ENCODE data around the gene ZNF581.

Gene ZNF581

DNA sequence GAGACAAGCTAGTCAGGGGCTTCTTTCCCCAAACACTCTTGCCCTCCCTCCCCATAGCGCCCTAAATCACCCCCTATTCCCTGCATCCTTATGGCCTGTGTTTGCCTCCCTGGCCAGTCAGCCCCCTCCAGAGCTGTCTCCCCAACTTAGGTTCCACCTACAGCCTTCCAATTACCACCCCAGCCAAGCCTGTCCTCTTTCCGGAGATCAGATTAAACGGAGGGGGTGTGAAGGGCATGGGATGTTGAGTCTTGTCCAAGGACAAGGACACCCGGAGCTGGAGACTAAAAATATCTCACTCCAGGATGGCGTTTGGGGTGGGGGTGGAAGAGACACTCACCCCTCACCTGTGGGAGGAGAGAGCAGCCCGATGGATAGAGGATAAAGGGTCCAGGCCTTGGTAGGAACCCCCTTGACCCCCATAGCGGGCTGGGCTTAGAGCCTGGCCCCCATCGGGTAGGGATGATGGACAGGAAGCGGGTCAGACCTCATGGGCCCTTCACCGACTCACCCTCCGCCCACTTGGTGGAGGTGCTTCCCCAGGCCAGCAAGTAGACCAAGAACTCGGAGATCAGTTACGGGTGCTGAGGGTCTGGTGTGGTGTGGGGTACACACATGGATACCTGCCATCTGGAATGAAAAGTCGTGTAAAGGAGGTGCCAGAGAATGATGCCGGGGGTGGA is 32.0 kb upstream of the ZNF581 start:
- no peak for DNase-seq (ENCODE audit: low read depth)

GRCh38 chr19:55611983-55612645 is 31.3 kb upstream of the ZNF581 start:
- no peak for DNase-seq (ENCODE audit: low read depth)

GRCh38 chr19:55613396-55613795 is 30.1 kb upstream of the ZNF581 start:
- DNase-seq (ENCODE audit: low read depth) = no peak

GRCh38 chr19:55613930-55614710 is 29.3 kb upstream of the ZNF581 start:
- no peak for DNase-seq (ENCODE audit: low read depth)

- DNase-seq (ENCODE audit: low read depth) = no peak
These were observed 28.5 kb upstream of the ZNF581 start for GRCh38 chr19:55614711-55615542.

DNA sequence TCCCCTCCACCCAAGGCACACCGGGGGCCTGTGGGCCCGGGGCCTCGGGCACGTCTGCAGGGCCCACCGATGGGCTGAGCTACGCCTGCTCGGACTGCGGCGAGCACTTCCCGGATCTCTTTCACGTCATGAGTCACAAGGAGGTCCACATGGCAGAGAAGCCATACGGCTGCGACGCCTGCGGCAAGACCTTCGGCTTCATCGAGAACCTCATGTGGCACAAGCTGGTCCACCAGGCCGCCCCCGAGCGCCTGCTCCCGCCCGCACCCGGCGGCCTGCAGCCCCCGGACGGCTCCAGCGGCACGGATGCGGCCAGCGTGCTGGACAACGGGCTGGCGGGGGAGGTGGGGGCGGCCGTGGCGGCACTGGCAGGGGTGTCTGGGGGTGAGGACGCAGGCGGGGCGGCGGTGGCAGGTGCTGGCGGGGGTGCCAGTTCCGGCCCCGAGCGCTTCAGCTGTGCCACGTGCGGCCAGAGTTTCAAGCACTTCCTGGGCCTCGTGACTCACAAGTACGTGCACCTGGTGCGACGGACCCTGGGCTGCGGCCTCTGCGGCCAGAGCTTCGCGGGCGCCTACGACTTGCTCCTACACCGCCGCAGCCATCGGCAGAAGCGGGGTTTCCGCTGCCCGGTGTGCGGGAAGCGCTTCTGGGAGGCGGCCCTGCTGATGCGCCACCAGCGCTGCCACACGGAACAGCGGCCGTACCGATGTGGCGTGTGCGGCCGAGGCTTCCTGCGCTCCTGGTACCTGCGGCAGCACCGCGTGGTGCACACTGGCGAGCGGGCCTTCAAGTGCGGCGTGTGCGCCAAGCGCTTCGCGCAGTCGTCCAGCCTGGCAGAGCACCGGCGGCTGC is 27.7 kb upstream of the ZNF581 start:
- DNase-seq (ENCODE audit: low read depth) = no peak

GRCh38 chr19:55616395-55616875 is 27.0 kb upstream of the ZNF581 start:
- no peak for DNase-seq (ENCODE audit: low read depth)

DNA sequence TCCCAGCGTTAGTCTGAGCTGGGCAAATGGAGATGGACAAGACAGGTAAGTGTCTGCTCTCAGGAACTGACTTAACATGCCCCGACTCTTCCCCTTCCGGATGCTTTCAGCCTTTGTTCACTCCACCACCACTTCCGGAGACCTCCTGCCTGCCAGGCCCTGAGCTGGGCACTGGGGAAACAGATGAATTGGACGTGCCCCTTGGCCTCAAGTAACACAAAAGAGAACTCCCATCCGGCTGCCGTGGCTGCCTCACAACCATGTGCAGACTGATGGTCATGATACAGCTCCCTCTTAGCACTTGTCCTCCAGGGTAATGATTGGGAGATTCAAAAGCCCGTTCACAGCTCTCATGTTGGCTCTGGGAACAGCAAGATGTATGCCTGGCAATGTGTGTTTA is 26.0 kb upstream of the ZNF581 start:
- DNase-seq (ENCODE audit: low read depth) = no peak

GRCh38 chr19:55618426-55618825 is 25.0 kb upstream of the ZNF581 start:
- DNase-seq (ENCODE audit: low read depth) = no peak

DNA sequence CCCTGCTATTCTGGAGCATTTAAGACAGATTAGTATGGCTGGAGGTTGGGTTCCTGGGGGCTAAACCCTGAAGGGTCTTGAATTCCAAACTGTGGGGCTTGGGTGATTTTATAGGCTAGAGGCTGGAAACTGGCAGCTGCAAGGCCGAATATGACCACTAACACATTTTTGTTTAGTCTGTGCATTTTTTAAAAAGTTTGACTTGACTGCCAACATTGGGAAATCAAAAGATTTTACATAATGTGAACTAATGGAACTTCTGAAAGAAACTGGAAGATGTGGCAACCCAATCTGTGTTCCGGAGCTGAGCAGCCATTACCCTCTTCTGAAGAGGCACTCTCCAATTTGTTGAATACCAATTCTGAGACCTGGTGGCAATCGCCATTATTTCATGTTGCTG is 24.2 kb upstream of the ZNF581 start:
- no peak for DNase-seq (ENCODE audit: low read depth)

- no peak for DNase-seq (ENCODE audit: low read depth)
These were observed 22.8 kb upstream of the ZNF581 start for GRCh38 chr19:55620410-55621204.

- no peak for DNase-seq (ENCODE audit: low read depth)
These were observed 22.2 kb upstream of the ZNF581 start for GRCh38 chr19:55621205-55621672.

GRCh38 chr19:55621673-55622231 is 21.7 kb upstream of the ZNF581 start:
- DNase-seq (ENCODE audit: low read depth) = no peak

DNA sequence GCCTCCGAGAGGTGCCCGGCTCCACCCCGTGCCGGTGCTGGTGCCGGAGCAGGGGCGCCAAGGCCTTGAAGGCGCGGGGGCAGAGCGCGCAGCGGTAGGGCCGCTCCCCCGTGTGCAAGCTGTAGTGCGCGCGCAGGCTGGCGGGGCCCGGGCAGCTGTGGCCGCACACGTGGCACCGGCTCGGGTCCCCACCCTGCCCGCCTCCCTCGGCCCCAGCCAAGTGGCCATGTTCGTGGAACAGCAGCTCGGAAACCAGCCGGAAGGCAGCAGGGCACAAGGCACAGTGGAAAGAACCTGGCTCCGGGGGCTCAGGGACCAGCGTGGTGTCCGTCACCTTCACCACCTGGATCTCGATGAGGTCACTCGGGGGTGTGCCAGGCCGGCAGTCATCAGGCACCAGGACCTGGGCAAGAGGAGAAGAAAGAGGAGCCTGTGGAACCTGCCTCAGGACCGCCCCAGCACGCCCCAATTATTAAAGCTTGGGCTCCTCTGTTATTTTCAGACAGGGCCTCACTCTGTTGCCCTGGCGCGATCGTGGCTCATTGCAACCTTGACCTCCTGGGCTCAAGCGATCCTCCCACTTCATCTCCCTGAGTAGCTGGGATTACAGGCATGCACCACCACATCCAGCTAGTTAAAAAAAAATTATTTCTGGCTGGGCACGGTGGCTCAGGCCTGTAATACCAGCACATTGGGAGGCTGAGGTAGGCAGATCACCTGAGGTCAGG is 21.0 kb upstream of the ZNF581 start:
- DNase-seq (ENCODE audit: low read depth) = no peak

DNA sequence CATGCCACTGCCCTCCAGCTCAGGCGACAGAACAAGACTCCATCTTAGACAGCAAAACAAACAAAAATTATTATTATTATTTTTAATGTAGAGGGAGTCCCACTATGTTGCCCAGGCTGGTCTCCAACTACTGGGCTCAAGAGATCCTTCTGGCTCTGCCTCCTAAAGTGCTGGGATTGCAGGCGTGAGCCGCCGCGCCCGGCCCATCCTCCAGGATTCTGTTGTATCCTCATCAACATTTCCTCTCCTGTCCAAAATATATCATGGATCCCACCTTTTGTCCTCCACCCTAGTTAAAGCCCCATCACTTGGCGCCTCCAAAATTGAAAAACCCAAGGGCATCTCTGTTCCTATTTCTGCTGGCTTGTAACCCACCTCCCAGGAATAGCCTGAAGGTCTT is 20.3 kb upstream of the ZNF581 start:
- no peak for DNase-seq (ENCODE audit: low read depth)

GRCh38 chr19:55623561-55623960 is 19.9 kb upstream of the ZNF581 start:
- DNase-seq (ENCODE audit: low read depth) = no peak

DNA sequence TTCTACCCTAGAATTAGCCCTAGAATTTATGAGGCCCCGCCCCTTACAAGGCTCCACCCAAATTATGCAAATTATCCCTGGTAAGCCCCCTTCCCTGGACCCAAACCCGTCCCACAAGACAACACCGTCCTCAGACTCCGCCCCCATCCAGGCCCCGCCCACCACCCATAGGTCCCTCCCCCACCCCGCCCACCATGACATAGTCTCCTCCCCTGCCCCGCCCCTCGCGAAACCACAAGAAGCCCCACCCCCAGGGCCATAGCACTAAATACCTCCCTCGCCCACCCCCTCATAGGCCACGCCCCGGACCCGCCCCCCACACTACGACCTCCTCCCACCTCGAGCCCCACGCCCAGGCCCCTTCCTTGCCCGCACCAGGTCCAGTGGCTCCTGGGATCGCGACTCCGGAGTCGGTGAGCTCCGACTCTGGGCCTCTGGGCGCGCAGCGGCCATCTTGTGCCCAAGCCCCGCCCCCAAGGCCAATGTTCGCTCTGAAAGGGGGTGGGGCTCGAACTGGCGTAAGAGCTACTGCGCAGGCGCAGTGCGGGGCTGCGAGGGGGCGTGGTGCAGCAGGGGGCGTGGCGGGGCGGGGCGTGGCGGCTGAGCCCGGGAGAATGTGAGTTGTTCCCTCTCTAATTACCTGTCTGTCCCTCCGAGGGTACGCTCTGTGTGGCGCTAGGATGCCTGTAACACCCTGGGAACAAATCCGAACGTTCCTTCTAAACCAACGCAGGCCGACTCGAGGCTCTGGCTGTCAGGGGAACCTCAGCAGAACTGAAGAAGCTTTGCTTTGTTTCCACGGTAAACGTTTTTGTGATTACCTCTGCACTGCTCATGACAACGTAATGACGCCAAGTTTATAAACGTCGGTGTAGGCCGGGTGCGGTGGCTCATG is 19.1 kb upstream of the ZNF581 start, which contains the start of gene ZNF784:
Gene ZNF784 (minus strand): TSS at position 458 of the 895 bp plus-strand sequence. CDS start 5 bp downstream, at position 453.
- peak; percentile 84 for DNase-seq (ENCODE audit: low read depth)

- DNase-seq (ENCODE audit: low read depth) = no peak
These were observed 18.5 kb upstream of the ZNF581 start for GRCh38 chr19:55625004-55625326.

All from HS-27A (cell line).